ENCODE results near the gene F3.

Gene F3

DNA sequence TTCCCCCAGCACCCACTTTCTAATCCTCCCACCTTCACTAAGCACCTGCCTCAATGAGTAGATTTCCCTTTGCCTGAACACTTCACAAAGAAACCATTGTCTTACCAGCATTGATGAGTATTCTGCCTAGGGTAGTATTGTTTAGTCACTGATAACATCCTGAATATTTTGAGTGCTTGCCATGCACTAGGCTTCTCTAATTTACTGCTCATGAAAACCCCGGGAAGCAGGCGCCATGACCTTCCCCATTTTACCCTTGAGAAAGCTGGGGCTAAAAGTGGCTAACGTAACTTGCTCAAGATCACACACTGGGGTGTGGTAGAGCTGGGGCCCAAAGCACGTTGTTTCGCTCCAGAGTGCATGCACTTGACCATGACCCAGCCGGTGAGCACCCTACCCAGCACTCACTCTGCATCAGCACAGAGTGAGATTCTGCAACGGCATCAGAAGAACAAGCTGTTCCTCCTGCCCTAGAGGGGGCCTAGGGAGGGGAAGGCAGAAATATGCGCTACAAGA, 10.6 kb upstream of the F3 start:
- DNase-seq = no peak

DNA sequence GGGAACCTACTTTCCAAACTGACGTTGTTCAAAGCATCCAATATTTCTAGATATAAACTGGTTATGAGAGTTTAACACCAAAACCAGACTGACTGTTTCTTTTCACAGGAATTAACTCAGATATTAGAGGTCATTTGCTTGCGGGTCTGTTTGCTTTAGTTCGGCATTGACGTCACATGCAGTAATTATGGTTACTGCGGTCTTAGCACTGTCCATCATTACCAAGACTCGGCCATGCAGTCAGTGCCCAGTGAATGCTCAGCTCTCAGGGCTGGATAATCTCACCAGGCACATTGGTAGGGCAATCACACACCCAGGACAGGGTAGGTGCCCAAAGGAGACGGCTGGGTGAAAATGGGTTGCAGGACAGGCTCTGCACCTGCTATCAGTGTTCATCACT, 9.9 kb upstream of the F3 start:
- DNase-seq = no peak

GRCh38 chr1:94550800-94551241, 9.3 kb upstream of the F3 start:
- DNase-seq = no peak

DNA sequence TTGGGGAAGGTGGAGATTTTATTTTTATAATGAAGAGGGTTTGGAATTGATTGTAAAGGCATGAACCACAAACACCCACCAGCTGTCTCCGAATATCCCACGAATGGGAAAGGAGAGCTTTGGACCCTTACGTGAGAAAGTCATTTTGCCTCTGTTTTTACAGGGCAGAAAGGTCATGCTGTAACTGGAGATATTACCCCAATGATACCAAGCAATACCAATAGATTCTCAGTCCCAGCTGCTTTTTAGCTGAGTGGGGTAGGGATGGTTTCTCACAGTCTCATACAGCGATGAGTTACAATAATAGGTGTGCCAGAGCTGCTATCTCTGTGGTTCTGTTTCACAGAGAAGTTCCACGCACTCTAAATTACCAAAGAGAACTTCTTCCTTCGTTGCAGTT, 8.8 kb upstream of the F3 start:
- DNase-seq = no peak

- no peak for DNase-seq
Observed at GRCh38 chr1:94549706-94550105, 8.1 kb upstream of the F3 start.

DNA sequence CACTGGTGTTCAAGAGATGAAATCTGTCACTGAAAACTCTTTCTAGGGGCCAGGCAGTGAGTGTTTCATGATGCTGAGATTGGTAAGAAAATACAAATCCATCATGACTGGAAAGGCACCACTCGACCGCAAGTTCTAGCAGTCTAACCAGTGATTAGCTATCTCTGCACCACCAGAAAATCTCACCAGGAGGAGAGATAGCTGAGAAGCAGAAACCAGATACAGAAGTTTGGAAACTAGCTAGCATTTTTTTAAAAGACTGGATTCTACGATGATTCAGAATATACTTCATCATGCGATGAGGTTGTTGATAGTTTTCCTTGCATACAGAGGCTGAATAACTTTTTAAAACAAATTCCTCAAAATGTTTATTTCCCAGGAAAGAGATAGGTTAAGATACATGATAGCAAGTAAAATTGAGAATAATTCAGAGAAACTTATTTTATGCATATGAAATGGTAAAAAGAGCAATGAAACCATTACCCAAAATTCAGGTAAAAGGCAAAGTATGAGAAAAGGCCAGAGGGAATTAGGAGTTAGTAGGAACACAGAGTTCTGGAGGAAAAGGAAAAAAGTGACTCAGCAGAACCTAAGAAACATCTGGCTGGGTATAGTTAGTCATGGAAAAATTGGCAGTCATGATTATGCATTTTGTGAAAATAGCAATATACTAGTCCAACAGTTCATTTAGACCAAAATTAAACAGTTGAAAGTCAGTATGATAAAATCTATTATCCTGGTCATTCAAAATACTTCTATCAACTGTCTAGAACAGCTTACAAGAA, 3.3 kb upstream of the F3 start:
- DNase-seq = no peak

DNA sequence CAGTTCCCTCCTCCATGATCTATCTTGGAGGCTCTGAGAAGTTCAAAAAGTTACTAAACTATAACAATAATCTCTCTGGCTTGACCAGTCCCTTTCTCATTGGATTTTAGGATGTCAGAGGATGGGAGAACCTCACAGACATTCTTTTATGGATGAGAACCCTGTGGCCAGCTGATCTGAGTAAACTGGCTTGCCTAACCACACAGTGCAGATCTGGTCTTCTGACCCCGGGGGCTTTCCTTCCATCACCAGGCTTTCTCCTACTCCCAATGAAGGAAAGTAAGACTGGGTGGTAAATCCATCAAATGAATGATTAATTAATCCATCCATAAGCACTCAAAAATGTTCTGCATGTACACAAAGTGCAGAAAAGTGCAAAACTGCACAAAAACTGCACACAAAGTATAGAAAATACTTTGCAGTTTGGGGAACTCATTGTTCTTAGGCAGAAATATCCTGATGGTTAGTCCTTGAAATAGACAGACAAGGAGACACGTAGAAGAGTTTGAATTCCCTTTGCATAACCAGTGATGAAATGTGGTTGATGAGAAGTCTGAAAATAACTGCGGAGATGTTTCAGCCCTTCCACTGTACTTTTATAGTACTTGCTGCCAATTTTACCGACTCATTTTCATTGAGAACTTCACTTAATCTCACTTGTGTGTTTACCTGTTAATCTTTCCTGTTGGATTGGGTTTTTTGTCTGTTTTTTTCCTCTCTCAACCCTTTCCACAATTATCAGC, 2.5 kb upstream of the F3 start:
- DNase-seq = no peak

GRCh38 chr1:94543001-94543400, 1.4 kb upstream of the F3 start:
- no peak for DNase-seq

DNA sequence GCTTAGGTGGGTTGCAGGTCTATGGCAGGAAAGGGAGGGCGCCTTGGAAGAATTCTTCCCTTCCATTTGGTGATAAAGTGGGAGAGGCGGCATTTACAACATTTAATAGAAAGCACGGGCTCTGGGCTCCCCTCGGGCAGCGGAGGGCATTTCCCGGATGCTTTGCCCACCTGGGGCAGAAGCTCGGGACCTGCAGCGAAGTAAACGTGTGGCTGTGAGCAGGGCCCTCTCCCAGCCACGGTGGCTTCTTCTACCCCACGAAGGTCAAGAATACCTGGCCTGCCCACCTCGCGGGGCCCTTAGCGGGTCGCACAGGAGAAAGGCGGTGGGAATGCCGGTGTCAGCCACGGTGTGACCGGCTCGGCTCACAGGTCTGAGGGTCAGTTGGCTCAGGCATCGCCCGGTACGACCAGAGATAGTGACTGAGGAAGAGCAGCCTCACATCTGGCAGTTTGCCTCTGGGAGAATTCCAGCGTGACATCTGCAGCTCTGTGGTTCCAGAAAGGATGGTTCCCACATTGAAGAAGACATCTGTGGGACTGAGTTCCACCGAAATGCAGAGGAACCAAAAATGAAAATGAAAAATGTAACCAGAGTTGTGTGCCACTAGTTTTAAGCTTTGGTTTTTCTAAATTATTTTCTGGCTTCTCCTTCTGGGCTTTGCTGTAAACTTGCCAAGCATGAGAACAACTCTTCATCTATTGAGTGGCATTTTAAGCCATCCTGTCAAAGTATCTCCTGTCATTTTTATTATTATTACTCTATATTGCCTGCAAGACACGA, 720 bp upstream of the F3 start:
- peak; percentile 53 for DNase-seq

DNA sequence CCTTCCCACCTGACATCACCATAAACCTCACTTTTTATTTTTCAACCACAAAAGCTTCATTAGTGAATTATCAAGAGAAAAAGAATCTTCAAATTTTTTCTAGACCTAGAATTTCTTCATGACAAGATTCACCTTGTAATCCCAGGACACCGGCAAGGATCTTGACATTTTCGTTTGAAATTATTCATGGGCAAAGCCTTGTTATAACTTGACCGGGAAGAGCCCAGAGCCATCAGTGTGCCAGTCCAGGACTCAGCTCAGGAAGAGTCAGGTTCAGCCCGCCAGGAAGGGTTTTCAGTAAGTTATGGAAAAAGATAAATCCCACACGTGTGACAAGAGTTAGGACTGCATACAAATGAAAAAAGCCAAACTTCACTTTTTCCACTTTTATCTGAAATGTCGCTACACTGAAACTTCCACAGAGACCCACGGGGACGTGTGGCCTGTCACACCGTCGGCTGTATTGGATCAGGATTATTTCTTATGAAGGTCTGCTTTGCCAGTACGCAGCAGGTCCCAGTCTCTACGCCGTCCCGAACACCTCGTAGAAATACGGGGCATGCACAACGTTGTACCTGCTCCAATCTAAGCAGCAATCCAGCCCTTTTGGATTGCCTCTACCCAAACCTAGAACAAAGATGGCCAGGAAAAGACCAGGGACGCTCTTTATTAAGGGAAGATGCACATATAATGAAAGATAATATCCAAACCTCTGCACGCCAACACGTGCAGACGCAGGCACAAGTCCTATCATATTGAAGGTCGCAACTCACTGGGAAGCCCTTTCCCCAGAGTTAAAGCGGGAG, 916 bp downstream of the F3 start:
- no peak for DNase-seq

- no peak for DNase-seq
Observed at GRCh38 chr1:94539496-94539895, 2.1 kb downstream of the F3 start.

- DNase-seq = no peak
Observed at GRCh38 chr1:94538243-94538827, 3.2 kb downstream of the F3 start.

GRCh38 chr1:94537254-94537653, 4.3 kb downstream of the F3 start:
- no peak for DNase-seq

DNA sequence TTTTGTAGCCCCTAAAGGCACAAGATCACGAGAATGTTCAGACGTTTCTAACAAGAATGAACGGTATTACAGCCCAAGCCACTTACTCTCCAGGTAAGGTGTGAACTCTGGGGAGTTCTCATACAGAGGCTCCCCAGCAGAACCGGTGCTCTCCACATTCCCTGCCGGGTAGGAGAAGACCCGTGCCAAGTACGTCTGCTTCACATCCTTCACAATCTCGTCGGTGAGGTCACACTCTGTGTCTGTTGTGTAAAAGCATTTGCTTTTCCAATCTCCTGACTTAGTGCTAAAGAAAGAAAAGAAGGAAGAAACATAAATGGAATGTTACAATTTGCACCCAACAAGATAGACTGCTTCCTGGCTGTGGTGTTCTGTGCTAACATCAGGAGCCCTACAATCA, 5.7 kb downstream of the F3 start:
- no peak for DNase-seq

- no peak for DNase-seq
Observed at GRCh38 chr1:94535095-94535494, 6.5 kb downstream of the F3 start.

- DNase-seq = no peak
Observed at GRCh38 chr1:94532077-94532476, 9.5 kb downstream of the F3 start.

DNA sequence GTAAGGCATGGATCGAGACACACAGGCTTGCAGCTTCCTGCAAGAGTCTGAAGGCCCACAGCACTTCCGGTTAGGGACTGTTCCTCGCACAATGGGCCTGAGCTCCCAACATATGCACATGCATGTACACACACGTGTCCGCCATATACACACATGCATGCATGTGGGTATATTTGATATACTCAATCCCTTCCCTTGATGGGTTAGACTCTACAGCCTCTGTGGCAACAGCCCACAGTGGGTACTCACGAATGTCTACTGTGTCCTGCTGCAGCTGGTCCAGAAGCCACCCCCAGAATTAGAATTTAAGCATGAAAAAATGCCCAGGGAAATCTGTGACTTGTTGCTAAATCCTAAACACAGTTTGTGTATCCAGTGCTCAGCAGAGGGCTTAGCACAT, 9.9 kb downstream of the F3 start:
- DNase-seq = no peak

GRCh38 chr1:94530373-94530878, 11.1 kb downstream of the F3 start:
- no peak for DNase-seq

- no peak for DNase-seq
Observed at GRCh38 chr1:94529416-94529815, 12.1 kb downstream of the F3 start.

- no peak for DNase-seq
Observed at GRCh38 chr1:94528826-94529225, 12.7 kb downstream of the F3 start.

DNA sequence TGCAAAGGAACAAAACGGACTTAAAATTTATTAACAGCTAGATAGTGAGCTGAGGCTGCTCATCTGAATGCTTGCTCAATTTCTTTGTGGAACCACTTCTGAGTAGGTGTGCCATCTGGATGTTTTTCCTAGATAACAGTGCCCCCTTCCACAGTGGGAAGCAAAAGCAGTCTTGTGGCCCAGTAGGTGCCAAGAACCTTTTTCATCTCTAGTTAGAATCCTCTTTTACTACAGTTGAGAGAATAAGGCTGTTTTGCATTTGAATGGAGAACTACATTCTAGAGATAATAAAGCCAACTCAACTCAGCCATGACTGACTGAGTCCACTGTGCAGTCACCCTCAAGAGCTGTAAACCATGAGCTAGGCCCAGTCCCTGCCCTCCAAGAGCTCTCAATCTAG, 13.3 kb downstream of the F3 start:
- DNase-seq = no peak

GRCh38 chr1:94527447-94528031, 14.0 kb downstream of the F3 start:
- no peak for DNase-seq
